COLO829 (cell line): ENCODE measurements around the gene C1S.
"Not testable (repeated sequence)": the region's sequence is repeated elsewhere in the genome, so short reads cannot be mapped to it uniquely, and the experiment has no call there.

Source experiments
- DNase-seq: peaks from one replicate; pipeline ENCODE4 v3.0.0; 2012; ENCODE audit warnings: low spot score

Gene C1S

DNA sequence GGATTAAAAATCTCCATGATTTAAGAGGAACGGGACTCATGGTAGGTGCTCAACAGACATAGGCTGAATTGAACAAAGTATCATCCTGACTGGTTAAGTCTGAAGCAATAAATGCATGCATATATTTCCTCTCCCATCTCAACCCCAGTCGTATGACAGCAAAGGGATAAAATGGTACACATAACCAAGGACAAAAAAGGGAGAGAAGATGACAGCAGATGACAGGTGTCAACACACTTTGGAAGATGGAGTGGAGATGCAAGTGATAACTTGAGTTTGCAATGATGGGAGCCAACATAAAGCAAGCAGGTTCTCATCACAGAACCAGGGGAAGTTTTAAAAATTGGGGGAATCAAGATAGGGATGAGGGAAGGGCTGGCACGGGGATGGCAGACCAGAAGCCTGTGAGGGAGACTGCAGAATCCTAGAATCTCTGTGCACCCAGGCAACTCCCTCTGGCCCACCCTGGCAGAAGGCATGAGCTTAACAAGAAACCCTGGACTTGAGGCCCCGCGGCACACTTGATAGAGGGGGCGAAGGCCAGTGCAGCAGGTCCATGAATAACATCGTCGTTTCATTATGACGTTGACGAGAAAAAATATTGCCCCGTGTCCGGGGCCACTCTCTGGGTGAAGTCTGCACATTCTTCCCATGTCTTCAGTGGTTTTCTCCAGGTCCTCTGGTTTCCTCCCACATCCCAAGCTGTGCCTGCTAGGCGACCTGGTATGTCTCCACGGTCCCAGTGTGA lies 43.5 kb downstream of the C1S start:
- DNase-seq = no peak

DNA sequence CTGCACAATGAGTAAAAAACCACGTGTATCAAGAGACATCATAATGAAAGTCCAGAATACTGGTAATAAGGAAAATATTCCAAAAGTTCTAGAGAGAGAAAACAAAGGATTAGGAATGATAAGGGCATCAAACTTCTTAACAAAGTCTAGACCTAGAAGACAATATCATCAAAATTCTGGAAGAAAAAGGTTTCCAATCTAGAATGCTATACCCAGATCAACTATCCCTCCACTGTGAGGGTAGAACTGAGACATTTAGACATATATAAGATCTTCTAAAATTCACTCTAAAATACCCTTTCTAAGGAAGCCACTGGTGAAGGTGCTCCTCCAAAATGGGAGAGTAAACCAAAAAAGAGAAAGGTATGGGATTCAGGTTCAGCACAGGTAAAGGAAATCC lies 45.6 kb downstream of the C1S start:
- DNase-seq = no peak

DNA sequence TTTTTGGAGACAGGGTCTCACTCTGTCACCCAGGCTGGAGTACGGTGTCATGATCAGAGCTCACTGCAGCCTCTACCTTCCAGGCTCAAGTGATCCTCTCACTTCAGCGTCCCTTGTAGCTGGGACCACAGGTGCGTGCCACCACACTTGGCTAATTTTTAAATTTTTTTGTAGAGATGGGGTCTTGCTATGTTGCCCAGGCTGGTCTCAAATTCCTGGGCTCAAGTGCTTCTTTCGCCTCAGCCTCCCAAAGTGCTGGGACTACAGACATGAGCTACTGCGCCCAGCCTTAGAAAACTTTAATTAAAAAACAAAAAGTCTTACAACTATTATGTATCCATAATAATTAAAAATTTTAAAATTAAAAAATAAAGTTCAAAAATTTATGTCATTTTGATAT lies 46.7 kb downstream of the C1S start:
- DNase-seq = not testable (repeated sequence)

DNA sequence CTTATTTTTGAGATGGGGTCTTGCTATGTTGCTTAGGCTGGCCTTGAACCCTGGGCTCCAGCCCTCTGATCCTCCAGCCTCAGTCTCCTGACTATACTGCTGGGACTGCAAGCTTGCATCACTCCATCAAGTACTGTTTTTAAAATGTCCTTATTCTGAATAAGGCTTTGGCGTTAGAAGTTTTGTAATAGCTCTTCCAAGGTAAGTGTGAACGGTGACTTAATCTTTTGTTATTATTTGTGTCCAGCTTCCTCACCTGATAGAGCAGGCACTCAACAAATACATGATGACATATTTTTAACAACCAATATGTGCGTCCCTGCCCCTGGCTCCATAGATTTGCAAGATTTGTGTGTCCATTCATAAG lies 47.1 kb downstream of the C1S start:
- no peak for DNase-seq

DNA sequence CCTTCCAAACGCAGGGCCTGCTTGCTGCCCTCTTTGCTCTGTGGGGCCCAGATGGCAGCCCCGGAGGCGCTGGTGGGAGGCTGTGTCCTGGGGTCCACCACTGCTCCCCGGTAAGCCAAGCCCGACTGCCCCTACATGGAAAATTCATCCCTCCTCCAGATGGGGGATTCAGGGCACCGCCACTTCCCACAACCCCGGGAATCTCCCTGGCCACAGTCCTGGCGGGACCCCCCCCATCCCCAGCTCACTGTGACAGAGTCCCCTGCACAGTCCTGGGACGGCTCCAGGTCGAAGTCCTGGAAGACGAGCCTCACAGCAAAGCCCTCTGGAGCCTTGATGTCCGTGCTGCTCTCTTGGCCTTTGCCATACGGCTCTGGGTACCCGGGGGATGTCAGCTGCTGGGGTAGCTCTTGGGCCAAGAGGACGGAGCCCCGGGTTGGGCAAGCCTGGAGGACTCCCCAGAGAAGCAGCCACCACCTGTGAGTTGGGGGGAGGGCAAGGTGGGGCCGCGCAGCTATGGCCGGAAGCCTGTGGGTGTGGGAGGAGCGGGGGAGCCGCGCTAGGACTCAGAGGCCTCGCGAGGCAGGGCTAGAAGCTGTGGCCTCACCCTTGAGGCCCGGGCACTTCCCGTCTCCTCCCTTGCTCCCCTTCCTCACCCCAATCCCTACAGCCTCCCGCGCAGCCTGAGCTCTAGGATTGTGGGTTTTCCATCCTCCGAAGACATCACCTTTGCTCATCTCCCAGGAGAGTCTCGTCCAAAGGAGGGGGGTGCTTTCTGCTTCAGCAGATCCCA lies 47.7 kb downstream of the C1S start:
- no peak for DNase-seq

DNA sequence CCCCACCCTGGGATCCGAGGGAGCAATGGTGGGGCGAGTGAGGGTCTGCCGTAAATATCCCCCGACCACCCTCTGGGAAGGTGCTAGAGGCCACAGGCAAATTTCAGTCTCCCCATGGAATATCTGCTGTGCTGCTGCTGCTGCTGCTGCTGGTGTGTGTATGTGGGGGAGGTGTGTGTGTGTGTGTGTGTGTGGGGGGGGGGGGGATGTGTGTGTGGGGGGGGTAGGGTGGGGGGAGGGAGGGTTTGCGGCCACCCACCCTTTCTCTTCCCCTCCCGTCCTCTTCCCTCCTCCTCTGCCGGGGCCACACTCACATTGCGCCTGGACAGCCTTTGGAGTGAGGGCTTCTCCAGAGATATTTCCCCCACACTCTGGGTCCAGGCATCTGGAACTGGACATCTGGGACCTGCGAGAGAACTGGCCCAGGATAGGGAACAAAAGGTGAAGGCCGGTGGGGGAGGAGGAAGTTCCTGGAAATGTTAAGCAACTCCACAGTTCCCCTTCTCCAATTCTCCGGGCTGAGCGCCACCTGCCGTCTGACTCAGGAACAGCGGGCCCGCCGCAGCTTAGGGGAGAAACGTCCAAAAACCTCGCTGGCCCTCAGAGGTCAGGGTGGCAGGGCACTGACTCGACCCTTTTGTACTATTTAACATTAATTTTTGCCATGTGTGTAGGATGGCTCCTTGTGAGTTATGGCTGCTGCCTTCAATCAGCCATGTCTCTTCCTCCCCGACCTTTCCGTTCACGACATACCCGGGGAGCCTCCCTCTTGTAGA lies 48.5 kb downstream of the C1S start, which contains the start of gene C1RL:
Gene C1RL, minus strand, starts transcription at position 419 of the 776 bp plus-strand sequence. Its CDS starts 34 bp downstream, at position 385.
- DNase-seq = peak; percentile 72

DNA sequence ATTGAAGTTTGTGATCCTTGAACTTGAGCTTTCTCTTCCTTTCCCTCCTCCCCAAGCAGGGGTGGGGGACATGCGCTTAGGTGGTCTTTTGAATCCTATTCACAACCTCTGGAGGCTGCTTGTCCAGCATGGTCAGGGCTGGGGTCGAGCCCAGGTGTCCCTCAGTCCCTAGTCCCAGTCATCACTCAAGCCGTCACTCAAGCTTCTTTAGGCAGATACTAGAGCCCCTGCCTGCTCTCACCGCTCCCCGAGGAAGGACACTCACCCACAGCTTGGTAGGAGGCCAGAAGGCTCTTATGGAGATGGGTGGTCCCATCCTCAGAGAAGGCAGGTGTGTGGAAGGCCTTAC lies 49.0 kb downstream of the C1S start:
- no peak for DNase-seq

DNA sequence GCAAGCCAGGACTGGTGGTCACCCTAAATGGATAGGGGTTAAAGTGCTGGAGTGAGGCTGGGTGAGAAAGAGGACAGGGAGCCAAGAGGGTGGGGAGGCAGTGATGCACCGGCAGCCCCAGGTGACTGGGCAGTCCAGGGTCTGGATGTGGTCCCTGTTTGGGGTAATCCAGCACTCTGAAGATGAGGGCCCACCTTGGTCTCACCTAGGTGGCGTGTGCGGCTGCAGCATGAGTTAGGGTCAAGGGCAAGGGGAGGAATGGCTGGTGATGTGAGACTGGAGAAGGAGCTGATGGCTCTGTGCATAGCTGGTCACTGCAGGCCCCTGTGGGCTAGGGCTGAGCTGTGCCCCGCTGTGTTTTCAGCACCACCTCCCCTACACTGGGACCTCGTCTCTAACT lies 50.1 kb downstream of the C1S start:
- DNase-seq = no peak

DNA sequence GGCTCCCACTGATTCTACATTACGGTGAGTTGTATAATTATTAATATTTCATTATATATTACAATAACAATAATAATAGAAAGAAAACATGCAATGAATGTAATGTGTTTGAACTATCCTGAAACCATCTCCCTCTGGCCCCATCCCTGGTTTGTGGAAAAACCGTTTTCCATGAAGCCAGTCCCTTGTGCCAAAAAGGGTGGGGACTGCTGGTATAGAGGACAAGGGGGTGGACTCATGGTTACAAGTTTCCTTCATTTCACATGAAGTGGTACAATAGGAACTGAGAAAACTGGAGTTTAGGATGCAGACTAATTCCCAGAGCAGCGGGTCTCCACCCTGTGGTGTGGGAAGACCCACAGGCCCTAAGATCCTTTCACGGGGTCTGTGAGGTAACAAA lies 51.5 kb downstream of the C1S start:
- no peak for DNase-seq

DNA sequence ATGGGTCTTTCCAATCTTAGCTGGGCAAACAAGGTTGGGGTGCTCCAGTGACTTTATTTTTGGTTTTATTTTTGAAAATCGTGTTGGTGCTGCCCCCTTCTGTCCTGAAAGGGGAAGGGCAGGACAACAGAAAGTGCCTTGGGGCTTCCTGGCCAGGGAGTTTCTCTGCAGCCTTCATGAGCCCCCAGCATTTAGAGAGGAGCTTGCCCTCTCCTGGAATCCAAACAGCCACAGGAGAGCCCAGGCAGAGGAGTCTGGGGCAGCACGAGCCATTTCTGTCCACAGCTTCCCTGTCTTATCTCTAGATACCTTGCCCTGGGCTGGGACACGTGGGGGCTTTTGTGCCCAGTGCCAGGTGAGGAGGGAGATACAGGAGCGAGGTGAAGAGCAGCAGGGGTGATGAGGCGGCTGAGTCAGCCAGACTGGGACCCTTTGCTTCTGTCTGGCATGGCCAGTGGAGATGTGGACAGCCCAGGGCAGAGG lies 52.9 kb downstream of the C1S start:
- DNase-seq = peak; percentile 68

DNA sequence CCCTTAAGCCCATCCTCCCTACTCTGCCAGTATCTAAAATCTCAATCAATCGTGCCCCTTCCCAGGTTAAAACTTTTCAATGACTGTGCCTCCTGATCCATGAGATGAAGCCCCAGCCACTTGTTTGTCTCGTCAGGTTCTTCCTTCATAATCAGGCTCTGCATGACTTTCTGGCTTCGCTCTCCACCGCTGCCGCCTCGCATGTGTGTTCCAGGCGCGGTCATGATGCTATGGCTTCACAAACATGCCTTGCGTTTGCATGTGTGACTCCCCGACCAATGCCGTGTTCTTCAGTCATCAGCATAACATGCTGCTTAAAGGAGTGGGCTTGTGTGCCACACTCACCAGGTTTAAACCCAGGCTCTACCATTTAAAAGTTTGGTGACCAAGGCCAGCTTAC lies 53.5 kb downstream of the C1S start:
- DNase-seq = no peak

DNA sequence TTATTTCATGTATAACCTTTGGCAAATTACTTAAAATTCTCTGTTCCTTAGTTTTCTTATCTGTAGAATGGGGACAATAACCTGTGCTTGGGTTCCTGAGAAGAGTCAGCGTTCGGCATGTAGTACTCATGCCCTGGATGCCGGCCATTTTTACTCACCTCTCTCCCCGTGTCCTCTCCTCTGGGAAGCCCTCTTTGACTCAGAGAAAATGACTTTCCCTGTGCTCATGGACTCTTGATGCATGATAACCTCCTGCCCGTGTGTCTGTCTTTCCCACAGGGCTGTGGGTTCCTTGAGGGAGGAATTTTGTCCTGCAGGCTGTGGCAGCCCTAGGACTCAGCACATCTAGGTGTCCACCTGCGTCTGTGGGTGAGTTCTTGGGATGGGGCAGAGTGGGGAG lies 54.3 kb downstream of the C1S start:
- no peak for DNase-seq

DNA sequence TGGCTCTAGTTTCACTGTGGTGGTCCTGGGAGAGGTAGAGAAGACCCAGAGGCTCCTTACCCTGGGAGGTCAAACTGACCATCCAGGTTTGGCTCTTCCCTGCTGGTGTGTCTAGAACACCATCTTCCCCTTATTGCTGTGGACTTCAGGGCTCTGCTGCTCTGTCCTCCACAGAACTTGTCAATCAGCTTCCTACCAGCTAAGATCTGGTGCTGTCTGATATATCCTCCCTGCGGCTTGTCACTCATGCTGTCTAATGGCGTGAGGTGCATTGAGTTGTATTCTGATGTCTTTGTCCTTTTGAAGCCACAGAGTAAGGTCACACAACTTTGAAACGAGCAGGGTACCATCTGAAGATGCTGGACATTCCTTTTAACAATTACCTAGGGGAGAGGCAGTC lies 55.7 kb downstream of the C1S start:
- no peak for DNase-seq

DNA sequence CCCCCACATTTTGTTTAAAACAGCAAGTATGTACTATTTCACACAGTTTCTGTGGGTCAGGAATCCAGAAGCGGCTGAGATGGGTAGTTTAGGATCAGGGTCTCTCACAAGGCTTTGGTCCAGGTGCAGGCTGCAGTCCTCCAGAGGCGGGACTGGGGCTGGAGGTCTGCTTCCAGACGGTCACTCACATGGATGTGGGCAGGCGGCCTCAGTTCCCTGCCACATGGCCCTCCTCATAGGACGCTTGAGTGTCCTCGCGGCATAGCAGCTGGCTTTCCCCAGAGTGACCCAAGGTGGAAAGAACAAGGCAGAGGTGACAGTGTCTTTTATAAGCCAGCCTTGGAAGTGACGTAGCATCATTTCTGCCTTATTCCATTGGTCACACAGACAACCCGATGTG lies 56.4 kb downstream of the C1S start:
- no peak for DNase-seq

DNA sequence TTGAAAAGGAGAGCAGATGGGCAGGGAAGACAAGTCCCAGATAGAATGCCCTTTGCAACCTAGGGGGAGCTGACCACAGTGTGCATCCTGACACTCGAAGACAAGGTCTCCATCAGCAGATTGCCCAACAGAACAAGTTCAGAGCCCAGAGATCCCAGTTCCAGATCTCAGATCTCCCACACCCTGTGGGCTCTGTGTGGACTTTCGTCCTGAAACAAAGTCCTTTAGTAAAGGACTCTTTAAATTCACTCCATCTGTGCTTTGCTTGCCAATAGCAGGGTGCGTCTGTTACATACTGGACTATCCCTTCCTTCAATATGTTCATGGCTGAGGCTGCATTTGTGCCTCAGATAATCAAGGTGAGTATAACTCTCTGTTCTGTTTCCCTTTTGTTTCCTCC lies 57.2 kb downstream of the C1S start:
- no peak for DNase-seq

DNA sequence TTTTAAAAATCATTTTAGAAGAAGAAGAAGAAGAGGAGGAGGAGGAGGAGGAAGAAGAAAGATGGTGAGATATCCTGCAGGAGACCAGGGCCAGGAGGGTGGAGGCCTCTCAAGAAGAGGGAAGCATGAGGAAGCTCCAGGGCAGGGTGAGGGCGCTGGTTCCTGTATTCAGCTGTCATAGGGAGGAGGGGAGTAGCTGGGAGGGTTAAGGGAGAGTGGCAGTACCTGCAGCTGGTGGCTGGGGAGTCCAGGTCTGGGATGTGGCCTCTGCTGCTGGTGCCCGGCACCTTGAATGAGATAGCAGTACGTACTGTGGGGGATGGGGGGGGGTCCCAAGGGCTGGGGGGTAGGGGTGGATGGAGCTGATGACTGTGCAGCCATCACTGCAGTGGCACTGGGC lies 58.4 kb downstream of the C1S start:
- no peak for DNase-seq

DNA sequence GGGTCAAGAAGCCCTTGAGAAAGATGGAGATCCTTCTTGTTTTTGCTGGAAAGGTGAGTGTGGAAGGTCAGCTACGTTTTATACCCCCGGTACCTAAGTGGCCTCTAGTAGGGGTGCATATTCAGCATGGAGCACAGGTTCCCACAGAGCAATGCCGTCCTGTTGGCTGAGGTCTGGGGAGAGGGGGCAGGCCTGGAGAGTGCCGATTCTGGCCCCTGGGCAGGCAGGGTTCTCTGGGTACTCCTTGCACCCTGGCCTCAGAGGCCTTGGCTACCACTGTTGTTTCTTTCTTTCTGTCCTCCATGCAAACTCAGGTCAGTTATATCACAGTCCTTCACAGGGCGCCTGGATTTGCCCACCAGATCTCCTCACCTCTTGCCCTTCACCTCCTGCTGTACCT lies 59.6 kb downstream of the C1S start:
- DNase-seq = no peak
